ENCODE results near the gene ATP9A.

- TF ChIP-seq, protein P1, sequence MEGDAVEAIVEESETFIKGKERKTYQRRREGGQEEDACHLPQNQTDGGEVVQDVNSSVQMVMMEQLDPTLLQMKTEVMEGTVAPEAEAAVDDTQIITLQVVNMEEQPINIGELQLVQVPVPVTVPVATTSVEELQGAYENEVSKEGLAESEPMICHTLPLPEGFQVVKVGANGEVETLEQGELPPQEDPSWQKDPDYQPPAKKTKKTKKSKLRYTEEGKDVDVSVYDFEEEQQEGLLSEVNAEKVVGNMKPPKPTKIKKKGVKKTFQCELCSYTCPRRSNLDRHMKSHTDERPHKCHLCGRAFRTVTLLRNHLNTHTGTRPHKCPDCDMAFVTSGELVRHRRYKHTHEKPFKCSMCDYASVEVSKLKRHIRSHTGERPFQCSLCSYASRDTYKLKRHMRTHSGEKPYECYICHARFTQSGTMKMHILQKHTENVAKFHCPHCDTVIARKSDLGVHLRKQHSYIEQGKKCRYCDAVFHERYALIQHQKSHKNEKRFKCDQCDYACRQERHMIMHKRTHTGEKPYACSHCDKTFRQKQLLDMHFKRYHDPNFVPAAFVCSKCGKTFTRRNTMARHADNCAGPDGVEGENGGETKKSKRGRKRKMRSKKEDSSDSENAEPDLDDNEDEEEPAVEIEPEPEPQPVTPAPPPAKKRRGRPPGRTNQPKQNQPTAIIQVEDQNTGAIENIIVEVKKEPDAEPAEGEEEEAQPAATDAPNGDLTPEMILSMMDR (IDR thresholded peaks at IDR 0.05; ENCODE audit: low read length), result no peak
- no peak for TF ChIP-seq EZH2 (IDR thresholded peaks at IDR 0.05; ENCODE audit: borderline replicate concordance, low read length)
Measured at GRCh38 chr20:51584737-51585136, 183.5 kb downstream of the ATP9A start.
